ENCODE measurements around the gene CROCC.

The CROCC gene

GRCh38 chr1:16984717-16985116 lies 63.0 kb downstream of the CROCC start:
- DNase-seq (ENCODE audit: low read depth): no peak

- no peak for DNase-seq (ENCODE audit: low read depth)
These were observed 64.4 kb downstream of the CROCC start for GRCh38 chr1:16986113-16986512.

GRCh38 chr1:16986560-16986959 lies 64.8 kb downstream of the CROCC start:
- no peak for DNase-seq (ENCODE audit: low read depth)

- DNase-seq (ENCODE audit: low read depth): no peak
These were observed 65.2 kb downstream of the CROCC start for GRCh38 chr1:16986962-16987361.

- no peak for DNase-seq (ENCODE audit: low read depth)
These were observed 66.5 kb downstream of the CROCC start for GRCh38 chr1:16988210-16988609.

GRCh38 chr1:16989676-16990391 lies 68.1 kb downstream of the CROCC start:
- DNase-seq (ENCODE audit: low read depth): no peak

- DNase-seq (ENCODE audit: low read depth): no peak
These were observed 69.8 kb downstream of the CROCC start for GRCh38 chr1:16991571-16991970.

- no peak for DNase-seq (ENCODE audit: low read depth)
These were observed 70.4 kb downstream of the CROCC start for GRCh38 chr1:16992102-16992501.

GRCh38 chr1:16992675-16993074 lies 70.9 kb downstream of the CROCC start:
- DNase-seq (ENCODE audit: low read depth): no peak

GRCh38 chr1:16993521-16994038 lies 71.8 kb downstream of the CROCC start:
- no peak for DNase-seq (ENCODE audit: low read depth)

- no peak for DNase-seq (ENCODE audit: low read depth)
These were observed 75.1 kb downstream of the CROCC start for GRCh38 chr1:16996845-16997244.

- DNase-seq (ENCODE audit: low read depth): no peak
These were observed 76.9 kb downstream of the CROCC start for GRCh38 chr1:16998589-16998988.

- DNase-seq (ENCODE audit: low read depth): no peak
These were observed 78.1 kb downstream of the CROCC start for GRCh38 chr1:16999863-17000262.

GRCh38 chr1:17001760-17002523 lies 80.2 kb downstream of the CROCC start:
- DNase-seq (ENCODE audit: low read depth): no peak

GRCh38 chr1:17002524-17002902 lies 80.8 kb downstream of the CROCC start:
- no peak for DNase-seq (ENCODE audit: low read depth)

GRCh38 chr1:17004466-17005364 lies 83.0 kb downstream of the CROCC start:
- DNase-seq (ENCODE audit: low read depth): no peak

GRCh38 chr1:17005365-17005740 lies 83.6 kb downstream of the CROCC start:
- DNase-seq (ENCODE audit: low read depth): no peak

- no peak for DNase-seq (ENCODE audit: low read depth)
These were observed 85.4 kb downstream of the CROCC start for GRCh38 chr1:17007121-17007520.

GRCh38 chr1:17008208-17008855 lies 86.6 kb downstream of the CROCC start:
- DNase-seq (ENCODE audit: low read depth): no peak

GRCh38 chr1:17009706-17010105 lies 88.0 kb downstream of the CROCC start:
- no peak for DNase-seq (ENCODE audit: low read depth)

- no peak for DNase-seq (ENCODE audit: low read depth)
These were observed 89.3 kb downstream of the CROCC start for GRCh38 chr1:17011092-17011438.

All from stimulated activated CD4-positive, alpha-beta T cell treated with anti-CD3 and anti-CD28 coated beads, Interleukin-2, amount 100 ng/mL, for 4 hours (primary cell).